GM12878 (cell line): ENCODE results near the gene ATAD5. TPM values are rescaled to one million over a fixed set of nuclear protein-coding genes. Genes with fewer than 3 reads are reported as not detected.

Source experiments
- ATAC-seq: fragments of 200-7000 bp; cut with Tn5 transposase; 3 replicates; pipeline ENCODE4 v1.9.1; 2020; ENCODE audit warnings: mild to moderate bottlenecking, moderate library complexity
- BruUV-seq: library from RNA; stranded (reverse); fragments of 400-500 nt; replicated peaks from 2 replicates; lab custom pipeline; 2021; lab: Mats Ljungman, UMichigan
- CTCF ChIA-PET: fragments of 300-600 bp; sonication (Branson Sonifier 250); formaldehyde crosslinking; extraction: SDS; loops from one replicate; lab custom pipeline; 2021; ENCODE audit warnings: inconsistent platforms; lab: Yijun Ruan, JAX
- POLR2A ChIA-PET: fragments of 350-600 bp; formaldehyde crosslinking; extraction: SDS; loops from one replicate; lab custom pipeline; 2021; ENCODE audit warnings: inconsistent platforms; lab: Charles Lee
- RAD21 ChIA-PET: fragments of 300-600 bp; sonication (Branson Sonifier 250); formaldehyde crosslinking; loops from one replicate; lab custom pipeline; 2023; ENCODE audit warnings: antibody characterized with exemption; ENCODE audit not compliant: unreplicated experiment; lab: Charles Lee
- SMC1A ChIA-PET: fragments of 300-600 bp; sonication (Branson Sonifier 250); formaldehyde crosslinking; loops from one replicate; lab custom pipeline; 2023; ENCODE audit not compliant: unreplicated experiment, uncharacterized antibody; lab: Charles Lee
- DNase-seq: peaks from one replicate; pipeline ENCODE4 v3.0.0-alpha.2; 2011; ENCODE audit warnings: low read depth, low spot score
- FAIRE-seq: peaks from 3 replicates; lab custom pipeline; 2011; peaks lifted over from hg19 to GRCh38; lab: Jason Lieb, UNC
- H2AFZ ChIP-seq: 2 replicates; pipeline ENCODE4 v1.6.0; 2011; ENCODE audit warnings: low read depth, low read length, control low read depth; ENCODE audit not compliant: control insufficient read depth
- H3K27ac ChIP-seq: 2 replicates; pipeline ENCODE4 v1.5.1; 2011; ENCODE audit warnings: control low read depth; ENCODE audit not compliant: control insufficient read depth, insufficient read depth
- H3K27me3 ChIP-seq, 2 experiments: replicated peaks in 1 of 2; 2 replicates each; pipeline versions ENCODE4 v1.6.0 to v1.6.1; 2011; ENCODE audit warnings: low read length in 1 of 2; ENCODE audit not compliant: control insufficient read depth in 2 of 2, insufficient read depth in 2 of 2
- H3K36me3 ChIP-seq, 2 experiments: 2 replicates each; pipeline ENCODE4 v1.5.1; 2011; ENCODE audit warnings: low read length in 1 of 2; ENCODE audit not compliant: control insufficient read depth in 2 of 2, insufficient read depth in 2 of 2
- H3K4me1 ChIP-seq: 2 replicates; pipeline ENCODE4 v1.6.1; 2011; ENCODE audit warnings: mild to moderate bottlenecking, low read length, moderate library complexity, mixed read lengths; ENCODE audit not compliant: control insufficient read depth, insufficient read depth
- H3K4me2 ChIP-seq: 2 replicates; pipeline ENCODE4 v1.6.0; 2011; ENCODE audit warnings: control low read depth; ENCODE audit not compliant: control insufficient read depth, insufficient read depth
- H3K4me3 ChIP-seq: fragments of 200-600 bp; sonication (generic); 2 replicates; pipeline ENCODE4 v1.5.1; 2016
- H3K79me2 ChIP-seq: 2 replicates; pipeline ENCODE4 v1.6.0; 2011; ENCODE audit warnings: low read length; ENCODE audit not compliant: control insufficient read depth, insufficient read depth
- H3K9ac ChIP-seq: 2 replicates; pipeline ENCODE4 v1.8.0; 2011; ENCODE audit warnings: low read length, control low read depth, mixed read lengths; ENCODE audit not compliant: control insufficient read depth, insufficient read depth
- H3K9me3 ChIP-seq: replicated peaks from 3 replicates; pipeline ENCODE4 v1.5.1; 2011; ENCODE audit warnings: mild to moderate bottlenecking, low read length; ENCODE audit not compliant: control insufficient read depth, insufficient read depth
- H4K20me1 ChIP-seq: 2 replicates; pipeline ENCODE4 v1.6.0; 2011; ENCODE audit not compliant: control insufficient read depth, insufficient read depth
- CUX1 ChIP-seq: IDR thresholded peaks from 2 replicates; pipeline ENCODE4 v1.6.1; 2012; ENCODE audit warnings: improper control_type of control experiment, low read depth, low read length; ENCODE audit not compliant: insufficient replicate concordance
- DPF2 ChIP-seq: fragments of 450-650 bp; IDR thresholded peaks from 2 replicates; pipeline ENCODE4 v1.6.1; 2017; ENCODE audit warnings: mild to moderate bottlenecking
- EZH2 ChIP-seq: IDR thresholded peaks from 2 replicates; pipeline ENCODE4 v1.6.1; 2012; ENCODE audit warnings: low read depth, mild to moderate bottlenecking, control low read depth, inconsistent platforms, low read length, borderline replicate concordance; ENCODE audit not compliant: control insufficient read depth
- GABPA ChIP-seq: IDR thresholded peaks from 2 replicates; pipeline ENCODE4 v1.6.1; 2014; ENCODE audit warnings: antibody characterized with exemption, low read depth, mild to moderate bottlenecking, inconsistent platforms
- HDGF ChIP-seq: fragments of 450-650 bp; IDR thresholded peaks from 2 replicates; pipeline ENCODE4 v1.6.1; 2016; ENCODE audit warnings: antibody characterized with exemption
- IKZF1 ChIP-seq: fragments of 450-650 bp; conservative IDR thresholded peaks from 2 replicates; pipeline ENCODE4 v1.6.1; 2017; ENCODE audit warnings: antibody characterized with exemption, mild to moderate bottlenecking
- MEF2B ChIP-seq: fragments of 450-650 bp; IDR thresholded peaks from 2 replicates; pipeline ENCODE4 v1.6.1; 2018; ENCODE audit warnings: mild to moderate bottlenecking, moderate library complexity; ENCODE audit not compliant: partially characterized antibody, poor library complexity, severe bottlenecking
- RB1 ChIP-seq: fragments of 450-650 bp; formaldehyde crosslinking; IDR thresholded peaks from 2 replicates; pipeline ENCODE4 v1.6.1; 2017; ENCODE audit warnings: mild to moderate bottlenecking, borderline replicate concordance
- SMC3 ChIP-seq: IDR thresholded peaks from 2 replicates; pipeline ENCODE4 v1.6.1; 2011; ENCODE audit warnings: low read length, improper control_type of control experiment, borderline replicate concordance
- WGBS: methylation state at CpG from one replicate; pipeline ENCODE4 v1.1.6; 2016; ENCODE audit warnings: low lambda C conversion rate; ENCODE audit not compliant: insufficient replicate concordance, insufficient coverage; ENCODE audit errors: missing lambda C conversion rate; 5-methylcytosine and 5-hydroxymethylcytosine counted together
- in situ Hi-C: fragments of 300-500 bp; cut with MboI; formaldehyde crosslinking; loops from 9 replicates; pipeline ENCODE4 v1.14.3; 2018; ENCODE audit warnings: mixed read lengths
- intact Hi-C: fragments of 100-400 bp; cut with micrococcal nuclease; formaldehyde crosslinking; loops from one replicate; pipeline ENCODE4 v1.14.2; 2022; ENCODE audit not compliant: unreplicated experiment
- polyA plus RNA-seq, 11 experiments: library from polyadenylated mRNA; depleted of rRNA in 4 of 11; unstranded in 6 of 11; stranded (reverse) in 5 of 11; fragments of >200 nt; fragmentation: Nextera tagmentation in 4 of 11; fragmentation: Illumina TruSeq in 1 of 11; extraction: Ambion mirVana in 4 of 11; extraction: Trizol in 1 of 11; gene quantifications; 1 replicate in 1 of 11; 2 replicates in 10 of 11; pipeline versions ENCODE4 v1.2.1 to v1.2.3, GENCODE V29; 2011 to 2016; ENCODE audit warnings: inconsistent platforms in 2 of 11, missing spikeins in 2 of 11, low read depth in 1 of 11
- total RNA-seq, 4 experiments: library from RNA; depleted of rRNA in 3 of 4; stranded (reverse); fragments of >200 nt in 3 of 4; fragmentation: Illumina TruSeq in 1 of 4; extraction: Trizol in 1 of 4; gene quantifications; 2 replicates each; pipeline versions ENCODE4 v1.2.1 to v1.2.3, GENCODE V29; 2013 to 2021

The ATAD5 gene
- total and polyA plus RNA-seq, 10 of the 15 experiments (the other 5 are each of a cell fraction or from before 2014, with no cell fraction given): 3.8 to 19.7 (median 13.2) TPM

GRCh38 chr17:30854146-30854545 is 22.4 kb downstream of the ATAD5 start:
- SMC1A ChIA-PET: no interaction called here
- CTCF ChIA-PET: interaction anchor here (0.8 to 2.3 kb wide), 3 partner anchors 15 to 369 kb away, joined by 3 to 6 read pairs (median 3); no protein-coding TSS in a partner anchor
- 100% methylated on average over 3 of the region's 3 CpGs for WGBS

More at GRCh38 chr17:30854146-30854545, 22.4 kb downstream of the ATAD5 start:
- FAIRE-seq (no peak), DNase-seq (no peak), ATAC-seq (no peak)
- Histone ChIP-seq H3K36me3 (peaks cover 0 to 7% of the 10 kb centered on the region in 2 experiments; a peak in 2 of 4 replicates), H3K4me2 (no peak overlapping the region), H3K79me2 (no peaks in the 10 kb centered on the region), H3K4me1 (no peaks in the 10 kb centered on the region), H2AFZ (no peak overlapping the region), H3K9me3 (no peaks in the 10 kb centered on the region), H3K27me3 (no peaks in the 10 kb centered on the region), H3K4me3 (no peak overlapping the region), H3K27ac (no peak overlapping the region), H3K9ac (no peak overlapping the region), H4K20me1 (no peaks in the 10 kb centered on the region)
- intact Hi-C loops: no loop called here
- TF ChIP-seq HDGF (no peak), SMC3 (no peak), MEF2B (no peak), IKZF1 (no peak), EZH2 (no peak), DPF2 (no peak), RB1 (no peak), GABPA (no peak), CUX1 (no peak)
- in situ Hi-C loops: no loop called here
- no TSS peak for BruUV-seq
- POLR2A ChIA-PET: interaction anchor here (0.6 kb wide), 1 partner anchor 265 kb away, joined by 3 read pairs; no protein-coding TSS in a partner anchor
- RAD21 ChIA-PET: no interaction called here
